Natural killer cell (primary cell): Measurements from ENCODE around the gene HSPG2. TPM values are rescaled to one million over a fixed set of nuclear protein-coding genes. Genes with fewer than 3 reads are reported as not detected.

Experiments
- ATAC-seq, 3 donors: fragments of 150-1000 bp in 2 of 3; fragments of 200-7000 bp in 1 of 3; cut with Tn5 transposase; 1 replicate in 1 of 3; 2 replicates in 2 of 3; pipeline ENCODE4 v1.10.0; 2021; ENCODE audit warnings: mild to moderate bottlenecking in 2 of 3, moderate library complexity in 2 of 3
- DNase-seq, 2 donors: peaks; one replicate each; pipeline versions ENCODE4 v3.0.0 to v3.0.0-alpha.2; 2013 to 2021; ENCODE audit warnings: mixed read lengths in 1 of 2
- H3K27ac ChIP-seq: one replicate; pipeline ENCODE4 v1.5.1; 2013; ENCODE audit warnings: mild to moderate bottlenecking, low read length
- H3K27me3 ChIP-seq: one replicate; pipeline ENCODE4 v1.6.1; 2013; ENCODE audit warnings: low read length; ENCODE audit not compliant: control insufficient read depth, insufficient read depth
- H3K36me3 ChIP-seq: one replicate; pipeline ENCODE4 v1.6.1; 2013; ENCODE audit warnings: low read length; ENCODE audit not compliant: control insufficient read depth, insufficient read depth
- H3K4me1 ChIP-seq: one replicate; pipeline ENCODE4 v1.6.1; 2013; ENCODE audit warnings: low read length; ENCODE audit not compliant: control insufficient read depth, insufficient read depth
- H3K4me3 ChIP-seq: one replicate; pipeline ENCODE4 v1.5.1; 2013; ENCODE audit warnings: low read length
- H3K9me3 ChIP-seq: one replicate; pipeline ENCODE4 v1.6.1; 2013; ENCODE audit warnings: low read length; ENCODE audit not compliant: control insufficient read depth, insufficient read depth
- H3K27ac Mint-ChIP-seq, 2 donors: one replicate each; pipeline ENCODE4 v1.8.0; 2022; ENCODE audit warnings: mild to moderate bottlenecking in 2 of 2, mixed read lengths in 2 of 2, moderate library complexity in 1 of 2
- H3K27me3 Mint-ChIP-seq, 2 donors: one replicate each; pipeline ENCODE4 v1.8.0; 2022; ENCODE audit warnings: low read depth in 2 of 2, mixed read lengths in 2 of 2
- H3K36me3 Mint-ChIP-seq: one replicate; pipeline ENCODE4 v1.8.0; 2022; ENCODE audit warnings: mixed read lengths
- H3K4me1 Mint-ChIP-seq, 2 donors: one replicate each; pipeline ENCODE4 v1.8.0; 2022; ENCODE audit warnings: mixed read lengths in 2 of 2
- H3K4me3 Mint-ChIP-seq: one replicate; pipeline ENCODE4 v1.8.0; 2022; ENCODE audit warnings: mild to moderate bottlenecking, moderate library complexity, mixed read lengths
- H3K9me3 Mint-ChIP-seq, 2 donors: one replicate each; pipeline ENCODE4 v1.8.0; 2022; ENCODE audit warnings: mixed read lengths in 2 of 2
- WGBS: methylation state at CpG from one replicate; pipeline ENCODE4 v1.1.7; 2013; ENCODE audit warnings: missing lambda C conversion rate; ENCODE audit not compliant: insufficient coverage; 5-methylcytosine and 5-hydroxymethylcytosine counted together
- intact Hi-C: fragments of 100-400 bp; cut with micrococcal nuclease; formaldehyde crosslinking; loops from one replicate; pipeline ENCODE4 v1.14.2; 2022
- total RNA-seq, 4 donors: library from RNA; stranded (reverse); fragments of 120-200 nt in 1 of 4; gene quantifications; one replicate each; pipeline versions ENCODE4 v1.2.3 to v1.2.4, GENCODE V29; 2013 to 2022
- TF ChIP-seq, protein P1 (sequence below): fragments of 200-600 bp; IDR thresholded peaks from one replicate; pipeline ENCODE4 v1.8.0; 2022; ENCODE audit warnings: antibody characterized with exemption

The HSPG2 gene
- total RNA-seq, 3 donors from 2014 or later (not counting 1 experiment from before 2014, with no cell fraction given): 0.54 to 0.93 (median 0.90) TPM

DNA sequence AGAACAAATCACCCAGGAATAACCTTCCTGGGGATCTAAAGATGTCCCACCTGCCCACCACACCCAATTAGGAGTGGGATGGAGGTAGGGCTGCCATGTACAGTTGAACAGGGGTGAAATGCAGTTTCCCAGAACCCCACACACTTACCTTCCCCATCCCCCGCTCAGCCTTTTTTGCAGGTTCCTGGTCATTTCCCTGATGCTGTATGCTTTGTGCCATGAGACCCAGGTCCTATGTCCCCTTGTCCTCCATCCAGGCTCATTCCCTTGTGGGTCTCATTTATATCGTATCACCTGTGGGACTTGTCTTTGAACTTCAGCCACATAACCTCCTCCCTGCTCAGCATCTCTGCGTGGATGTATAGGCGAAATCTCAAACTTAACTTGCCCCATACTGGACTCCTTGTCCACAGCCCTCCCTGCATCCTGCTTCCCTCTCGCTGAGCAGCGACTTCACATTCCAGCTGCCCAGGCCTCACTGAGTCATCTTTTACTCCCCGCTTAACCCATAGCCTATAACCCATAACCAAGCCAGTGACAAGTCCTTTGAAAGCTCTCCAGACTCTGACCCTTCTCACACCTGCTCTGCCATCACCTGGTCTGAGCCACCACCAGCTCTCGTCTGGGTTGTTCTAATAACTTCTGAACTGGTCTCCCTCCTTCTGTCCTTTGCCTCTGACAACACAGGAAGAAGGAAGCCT is 120.4 kb downstream of the HSPG2 start:
- H3K27ac ChIP-seq: no peak overlapping the region
- H3K36me3 Mint-ChIP-seq: no peaks in the 10 kb centered on the region
- H3K27me3 ChIP-seq: no peaks in the 10 kb centered on the region
- peaks cover 24% of the 10 kb centered on the region for H3K4me1 ChIP-seq
- H3K9me3 ChIP-seq: no peaks in the 10 kb centered on the region
- H3K9me3 Mint-ChIP-seq: no peaks in the 10 kb centered on the region
- H3K36me3 ChIP-seq: no peaks in the 10 kb centered on the region
- no peak overlapping the region for H3K4me3 ChIP-seq
- DNase-seq (no peak), ATAC-seq (no peak)
- peaks cover 0 to 3% of the 10 kb centered on the region in 2 donors for H3K27me3 Mint-ChIP-seq
- H3K27ac Mint-ChIP-seq: peak overlapping the region in 1 of 2 donors; percentile 41
- peaks cover 0 to 24% of the 10 kb centered on the region in 2 donors for H3K4me1 Mint-ChIP-seq
- peak overlapping the region; percentile 0 for H3K4me3 Mint-ChIP-seq
- intact Hi-C loops: no loop called here
- TF ChIP-seq, protein P1, sequence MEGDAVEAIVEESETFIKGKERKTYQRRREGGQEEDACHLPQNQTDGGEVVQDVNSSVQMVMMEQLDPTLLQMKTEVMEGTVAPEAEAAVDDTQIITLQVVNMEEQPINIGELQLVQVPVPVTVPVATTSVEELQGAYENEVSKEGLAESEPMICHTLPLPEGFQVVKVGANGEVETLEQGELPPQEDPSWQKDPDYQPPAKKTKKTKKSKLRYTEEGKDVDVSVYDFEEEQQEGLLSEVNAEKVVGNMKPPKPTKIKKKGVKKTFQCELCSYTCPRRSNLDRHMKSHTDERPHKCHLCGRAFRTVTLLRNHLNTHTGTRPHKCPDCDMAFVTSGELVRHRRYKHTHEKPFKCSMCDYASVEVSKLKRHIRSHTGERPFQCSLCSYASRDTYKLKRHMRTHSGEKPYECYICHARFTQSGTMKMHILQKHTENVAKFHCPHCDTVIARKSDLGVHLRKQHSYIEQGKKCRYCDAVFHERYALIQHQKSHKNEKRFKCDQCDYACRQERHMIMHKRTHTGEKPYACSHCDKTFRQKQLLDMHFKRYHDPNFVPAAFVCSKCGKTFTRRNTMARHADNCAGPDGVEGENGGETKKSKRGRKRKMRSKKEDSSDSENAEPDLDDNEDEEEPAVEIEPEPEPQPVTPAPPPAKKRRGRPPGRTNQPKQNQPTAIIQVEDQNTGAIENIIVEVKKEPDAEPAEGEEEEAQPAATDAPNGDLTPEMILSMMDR: no peak
- 91% methylated on average over 8 of the region's 8 CpGs for WGBS

DNA sequence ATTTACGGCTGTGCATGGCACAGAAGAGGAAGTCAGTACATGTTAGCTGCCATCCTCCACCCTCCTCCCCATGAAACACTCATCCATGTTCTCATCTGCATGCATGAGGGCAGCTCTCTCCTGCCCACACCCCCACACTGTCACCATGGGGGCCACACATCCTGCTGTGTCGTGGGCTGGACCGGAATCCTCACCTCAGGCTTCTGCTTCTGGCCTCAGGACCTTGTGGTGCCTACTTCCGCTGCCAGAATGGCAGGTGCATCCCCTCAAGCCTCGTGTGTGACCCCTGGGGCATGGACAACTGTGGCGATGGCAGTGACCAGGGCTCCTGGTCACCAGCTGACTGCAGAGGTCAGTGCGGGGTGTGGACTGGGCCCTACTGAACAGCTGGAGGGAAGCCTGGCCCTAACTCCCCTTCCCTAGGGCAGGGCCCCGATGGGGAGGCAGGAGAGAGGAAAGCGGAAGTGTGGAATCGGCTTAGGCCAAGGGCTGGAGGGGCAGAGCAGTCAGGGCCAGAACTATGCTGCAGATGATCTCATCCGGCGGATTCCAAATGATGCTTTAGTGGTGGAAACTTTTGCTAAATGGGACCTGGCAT is 121.3 kb downstream of the HSPG2 start:
- ATAC-seq: peak in 2 of 3 donors; percentile 21 to 38
- TF ChIP-seq, protein P1: no peak
- intact Hi-C loops: no loop called here

DNA sequence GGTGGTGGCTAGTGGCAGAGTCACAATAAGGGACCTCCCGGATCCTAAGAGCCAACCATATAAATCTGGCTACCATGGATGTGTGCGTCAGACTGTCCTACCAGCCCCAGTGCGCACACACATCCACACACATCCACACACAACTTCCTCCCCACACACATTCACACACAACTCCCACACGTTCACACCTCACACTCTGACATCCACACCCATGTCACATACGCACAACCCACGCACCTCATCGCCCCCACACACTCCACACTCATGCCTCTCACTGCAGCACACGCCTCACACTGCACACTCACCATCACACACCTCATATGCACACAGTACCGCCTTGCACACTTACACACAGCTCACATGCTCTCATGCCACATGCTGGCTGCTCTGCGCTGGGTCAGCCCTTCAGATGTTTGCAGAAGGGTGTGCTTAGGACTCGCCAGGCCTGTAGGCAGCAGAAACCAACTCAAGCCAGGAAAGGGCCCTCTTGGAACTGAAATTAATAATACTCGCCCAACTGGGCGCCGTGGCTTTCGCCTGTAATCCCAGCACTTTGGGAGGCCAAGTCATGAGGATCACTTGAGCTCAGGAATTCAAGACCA is 122.0 kb downstream of the HSPG2 start:
- H3K27ac ChIP-seq: peak overlapping the region; percentile 41
- no peaks in the 10 kb centered on the region for H3K36me3 ChIP-seq
- peaks cover 24% of the 10 kb centered on the region for H3K4me1 ChIP-seq
- Mint-ChIP-seq H3K27me3 (peaks cover 0 to 3% of the 10 kb centered on the region in 2 donors), H3K9me3 (no peaks in the 10 kb centered on the region), H3K27ac (peak overlapping the region in 1 of 2 donors; percentile 73), H3K4me3 (peak overlapping the region; percentile 63), H3K36me3 (no peaks in the 10 kb centered on the region), H3K4me1 (peaks cover 0 to 24% of the 10 kb centered on the region in 2 donors)
- intact Hi-C loops: no loop called here
- DNase-seq: no peak
- no peaks in the 10 kb centered on the region for H3K9me3 ChIP-seq
- TF ChIP-seq, protein P1: no peak
- peak overlapping the region; percentile 14 for H3K4me3 ChIP-seq
- H3K27me3 ChIP-seq: no peaks in the 10 kb centered on the region
- peak; percentile 51 to 56 (median 52) for ATAC-seq
- WGBS: 77% methylated on average over 15 of the region's 15 CpGs

More for the DNA sequence above, 121.3 kb downstream of the HSPG2 start:
- H3K4me3 ChIP-seq: no peak overlapping the region
- peaks cover 24% of the 10 kb centered on the region for H3K4me1 ChIP-seq
- 61% methylated on average over 12 of the region's 12 CpGs for WGBS
- Mint-ChIP-seq H3K4me1 (peaks cover 0 to 24% of the 10 kb centered on the region in 2 donors), H3K36me3 (no peaks in the 10 kb centered on the region), H3K9me3 (no peaks in the 10 kb centered on the region), H3K27me3 (peaks cover 0 to 3% of the 10 kb centered on the region in 2 donors), H3K27ac (peak overlapping the region in 1 of 2 donors; percentile 42), H3K4me3 (peak overlapping the region; percentile 45)
- no peaks in the 10 kb centered on the region for H3K9me3 ChIP-seq
- peak overlapping the region; percentile 26 for H3K27ac ChIP-seq
- no peak for DNase-seq
- no peaks in the 10 kb centered on the region for H3K36me3 ChIP-seq
- no peaks in the 10 kb centered on the region for H3K27me3 ChIP-seq
